ENCODE measurements around the gene ASTL.

Gene ASTL

DNA sequence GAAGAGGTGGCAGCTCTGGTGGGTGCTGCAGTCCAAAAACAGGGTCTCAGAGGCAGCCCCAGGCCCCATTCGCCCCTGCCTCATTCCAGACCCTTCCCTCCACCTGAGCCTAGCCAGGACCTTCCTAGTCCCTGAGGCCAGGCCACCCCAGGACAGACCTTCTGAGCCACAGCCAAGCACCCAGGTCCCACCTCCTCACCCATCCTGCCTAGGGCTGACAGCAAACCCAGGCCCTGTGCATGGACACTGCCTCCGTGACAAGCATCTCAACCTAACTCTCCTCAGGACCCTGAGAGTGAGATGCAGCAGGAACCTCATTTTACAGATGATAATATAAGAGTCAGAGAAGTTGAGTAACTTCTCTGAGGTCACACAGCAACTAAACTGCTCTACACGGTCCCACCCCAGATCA lies 37.4 kb downstream of the ASTL start:
- TF ChIP-seq CTCF (conservative IDR thresholded peaks at IDR 0.05; ENCODE audit: control insufficient read depth, insufficient read depth, low read depth, low read length) = no peak
- no peak overlapping the region for H3K4me3 ChIP-seq (ENCODE audit: control insufficient read depth, low read depth, low read length)
- no peak for DNase-seq (ENCODE audit: low read depth)

GRCh38 chr2:96099861-96100798 lies 38.2 kb downstream of the ASTL start:
- no peak overlapping the region for H3K4me3 ChIP-seq (ENCODE audit: control insufficient read depth, low read depth, low read length)
- no peak for DNase-seq (ENCODE audit: low read depth)

GRCh38 chr2:96098900-96099590 lies 39.3 kb downstream of the ASTL start:
- no peak overlapping the region for H3K4me3 ChIP-seq (ENCODE audit: control insufficient read depth, low read depth, low read length)
- DNase-seq (ENCODE audit: low read depth) = no peak
- no peak for TF ChIP-seq CTCF (conservative IDR thresholded peaks at IDR 0.05; ENCODE audit: control insufficient read depth, insufficient read depth, low read depth, low read length)

More at GRCh38 chr2:96099861-96100798, 38.2 kb downstream of the ASTL start:
- no peak for TF ChIP-seq CTCF (conservative IDR thresholded peaks at IDR 0.05; ENCODE audit: control insufficient read depth, insufficient read depth, low read depth, low read length)

GRCh38 chr2:96097951-96098823 lies 40.1 kb downstream of the ASTL start:
- no peak for TF ChIP-seq CTCF (conservative IDR thresholded peaks at IDR 0.05; ENCODE audit: control insufficient read depth, insufficient read depth, low read depth, low read length)
- no peak for DNase-seq (ENCODE audit: low read depth)
- H3K4me3 ChIP-seq (ENCODE audit: control insufficient read depth, low read depth, low read length) = no peak overlapping the region

GRCh38 chr2:96097441-96097840 lies 40.9 kb downstream of the ASTL start:
- DNase-seq (ENCODE audit: low read depth) = no peak
- H3K4me3 ChIP-seq (ENCODE audit: control insufficient read depth, low read depth, low read length) = no peak overlapping the region
- no peak for TF ChIP-seq CTCF (conservative IDR thresholded peaks at IDR 0.05; ENCODE audit: control insufficient read depth, insufficient read depth, low read depth, low read length)

- H3K4me3 ChIP-seq (ENCODE audit: control insufficient read depth, low read depth, low read length) = no peak overlapping the region
- no peak for DNase-seq (ENCODE audit: low read depth)
- TF ChIP-seq CTCF (conservative IDR thresholded peaks at IDR 0.05; ENCODE audit: control insufficient read depth, insufficient read depth, low read depth, low read length) = no peak
Observed at GRCh38 chr2:96095116-96095636, 43.1 kb downstream of the ASTL start.
